ENCODE data around the gene CHCHD3.

- TF ChIP-seq CTCF (conservative IDR thresholded peaks at IDR 0.05 in 1 of 2, IDR thresholded peaks at IDR 0.05 in 1 of 2; ENCODE audit: extremely low read depth in 1 of 2, insufficient read depth in 1 of 2, low read depth in 1 of 2, low read length in 2 of 2) (no peak), EZH2 (IDR thresholded peaks at IDR 0.05; ENCODE audit: borderline replicate concordance, low read length) (no peak)
Measured at GRCh38 chr7:133047321-133047720, 34.6 kb downstream of the CHCHD3 start.
